Cerebellar nuclear complex (tissue), 1 donor: ENCODE measurements around the gene FHIP1A.
"Not testable (repeated sequence)": the region's sequence is repeated elsewhere in the genome, so short reads cannot be mapped to it uniquely, and the experiment has no call there.

Experiments
- DNase-seq, 2 experiments: peaks; one replicate each; lab custom pipeline; 2025; lab: John Stamatoyannopoulos, UW

Gene FHIP1A

GRCh38 chr4:151408630-151409469 is at the start of gene FHIP1A:
TSS of gene FHIP1A (plus strand) at chr4:151409176. CDS start at chr4:151566260, 157,084 bp downstream.
- DNase-seq, result peak in 1 of 2 experiments; percentile 37

- DNase-seq, result no peak
These were observed 49.4 kb upstream of the FHIP1A start for GRCh38 chr4:151359576-151359975.

- no peak for DNase-seq
These were observed 47.9 kb upstream of the FHIP1A start for GRCh38 chr4:151361126-151361525.

GRCh38 chr4:151361966-151362365 is 47.0 kb upstream of the FHIP1A start:
- no peak for DNase-seq

GRCh38 chr4:151362404-151363164 is 46.4 kb upstream of the FHIP1A start:
- peak in 1 of 2 experiments; percentile 10 for DNase-seq

GRCh38 chr4:151376540-151376939 is 32.4 kb upstream of the FHIP1A start:
- DNase-seq, result no peak

GRCh38 chr4:151389311-151389710 is 19.7 kb upstream of the FHIP1A start:
- DNase-seq, result no peak

GRCh38 chr4:151389799-151390198 is 19.2 kb upstream of the FHIP1A start:
- not testable (repeated sequence) for DNase-seq

- no peak for DNase-seq
These were observed 13.1 kb upstream of the FHIP1A start for GRCh38 chr4:151395873-151396272.

GRCh38 chr4:151400343-151400742 is 8.6 kb upstream of the FHIP1A start:
- no peak for DNase-seq

- DNase-seq, result no peak
These were observed 7.2 kb upstream of the FHIP1A start for GRCh38 chr4:151401739-151402138.

GRCh38 chr4:151402145-151402865 is 6.7 kb upstream of the FHIP1A start:
- no peak for DNase-seq

GRCh38 chr4:151403656-151404055 is 5.3 kb upstream of the FHIP1A start:
- DNase-seq, result no peak

- DNase-seq, result not testable (repeated sequence)
These were observed 4.2 kb upstream of the FHIP1A start for GRCh38 chr4:151404802-151405201.

GRCh38 chr4:151407018-151407417 is 2.0 kb upstream of the FHIP1A start:
- no peak for DNase-seq

GRCh38 chr4:151407466-151408379 is 1.3 kb upstream of the FHIP1A start:
- no peak for DNase-seq

GRCh38 chr4:151408380-151408629 is 671 bp upstream of the FHIP1A start:
- DNase-seq, result no peak

- peak in 1 of 2 experiments; percentile 45 for DNase-seq
These were observed 716 bp downstream of the FHIP1A start for GRCh38 chr4:151409470-151410313.

GRCh38 chr4:151415978-151416377 is 7.0 kb downstream of the FHIP1A start:
- DNase-seq, result no peak

GRCh38 chr4:151417164-151417571 is 8.2 kb downstream of the FHIP1A start:
- DNase-seq, result no peak
